Left cardiac atrium (tissue), 4 donors: ENCODE results near the gene MFSD6. TPM values are rescaled to one million over a fixed set of nuclear protein-coding genes. Genes with fewer than 3 reads are reported as not detected.

Source experiments
- ATAC-seq, 2 donors: fragments of 200-7000 bp; cut with Tn5 transposase; one replicate each; pipeline ENCODE4 v1.9.1; 2020; ENCODE audit warnings: mild to moderate bottlenecking in 2 of 2, moderate library complexity in 2 of 2
- DNase-seq: peaks from one replicate; pipeline ENCODE4 v3.0.0-alpha.2; 2020
- intact Hi-C, 2 donors: fragments of 100-400 bp; cut with DNase I; formaldehyde crosslinking; loops; one replicate each; pipeline versions ENCODE4 v1.14.1 to v1.15.1; 2022 to 2023
- total RNA-seq, 2 donors: library from RNA; stranded (reverse); fragmentation: NEBNext Ultra II Directional; extraction: Animal tissue kit (Norgen Biotek cat#: 25700); gene quantifications; one replicate each; pipeline ENCODE4 v1.2.1, GENCODE V29; 2021
- donor health status: DM: no; HTN: yes; CAD: no.
- donor health status: DM: no; HTN: yes; CAD: no; lungs with severe emphysema.
- donor health status: DM: yes; HTN: yes; CAD: no.
- donor health status: Dilated cardiomyopathy.

MFSD6 gene
- total RNA-seq, 2 donors from 2014 or later: 26.7 to 29.8 TPM

DNA sequence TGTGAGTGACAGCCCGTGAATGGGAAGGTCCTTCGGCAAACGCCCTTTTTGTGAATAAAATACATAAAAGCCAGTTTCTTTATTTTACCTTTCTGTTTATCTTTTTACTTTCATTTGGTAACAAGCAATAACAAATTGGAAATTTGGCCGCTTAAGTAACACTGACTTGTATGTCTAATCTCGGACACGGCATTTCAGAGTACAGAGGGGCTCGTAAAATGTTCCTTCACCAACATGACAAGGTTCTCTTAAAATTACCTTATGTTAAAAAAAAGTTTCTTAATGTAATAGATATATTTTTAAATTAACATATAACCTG is 126.9 kb downstream of the MFSD6 start:
- ATAC-seq: peak in 1 of 2 donors; percentile 0
- no peak for DNase-seq
- intact Hi-C loops: loop anchor here (5.0 to 10.0 kb wide), 3 partner anchors 90 to 117 kb away; partner anchors contain the start of gene NAB1 (in 1 of the 2)

DNA sequence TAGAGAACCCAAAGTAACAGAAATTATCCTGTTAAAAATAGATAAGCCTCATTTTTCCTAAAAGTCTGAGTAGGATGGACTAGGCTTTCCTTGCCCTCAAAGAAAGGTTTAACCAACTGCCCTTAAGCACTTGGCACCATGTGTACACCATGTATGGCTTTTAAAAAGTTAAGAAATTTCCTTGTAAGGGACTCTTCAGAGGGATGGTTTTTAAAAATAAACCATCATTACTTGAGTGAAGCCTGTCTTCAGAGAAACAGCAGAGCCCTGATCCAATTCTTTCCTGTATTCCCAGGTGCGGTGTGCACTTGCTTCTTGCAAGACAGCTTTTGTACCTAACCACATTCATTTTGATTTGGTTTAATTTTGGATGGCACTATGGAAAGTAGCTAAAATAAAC is 127.4 kb downstream of the MFSD6 start:
- intact Hi-C loops: loop anchor here (5.0 to 10.0 kb wide), 3 partner anchors 89 to 117 kb away; partner anchors contain the start of gene NAB1 (in 1 of the 2)
- no peak for ATAC-seq

DNA sequence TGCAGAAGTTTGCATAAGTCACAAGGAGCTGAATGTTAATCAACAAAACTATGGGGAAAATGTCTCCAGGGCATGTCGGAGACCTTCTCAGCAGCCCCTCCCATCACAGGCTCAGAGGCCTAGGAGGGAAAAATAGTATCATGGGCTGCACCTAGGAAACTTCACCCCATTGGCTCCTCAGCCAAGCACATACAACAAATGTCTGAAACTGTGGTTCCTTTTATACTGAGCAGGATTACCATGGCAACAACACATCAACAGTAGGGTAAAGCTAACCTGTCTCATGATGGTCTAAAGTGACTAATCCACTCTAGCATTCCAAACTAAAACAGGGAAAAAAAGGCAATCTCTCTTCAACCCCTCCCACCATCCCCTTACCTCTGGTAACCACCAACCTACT is 129.6 kb downstream of the MFSD6 start:
- intact Hi-C loops: loop anchor here (5.0 to 10.0 kb wide), 3 partner anchors 87 to 115 kb away; partner anchors contain the start of gene NAB1 (in 1 of the 2)
- ATAC-seq (no peak), DNase-seq (no peak)

More for the DNA sequence above, 127.4 kb downstream of the MFSD6 start:
- DNase-seq: no peak

DNA sequence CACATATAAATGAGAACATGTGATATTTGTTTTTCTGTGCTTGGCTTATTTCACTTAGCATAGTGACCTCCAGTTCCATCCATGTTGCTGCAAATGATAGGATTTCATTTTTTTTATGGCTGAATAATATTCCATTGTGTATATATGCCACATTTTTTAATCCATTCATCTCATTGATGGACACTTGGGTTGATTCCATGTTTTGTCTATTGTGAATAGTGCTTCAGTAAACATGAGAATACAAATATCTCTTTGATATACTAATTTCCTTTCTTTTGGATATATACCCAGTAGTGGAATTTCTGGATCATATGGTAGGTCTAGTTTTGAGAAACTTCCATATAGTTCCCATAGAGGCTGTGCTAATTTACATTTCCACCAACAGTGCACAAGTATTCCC is 130.0 kb downstream of the MFSD6 start:
- intact Hi-C loops: loop anchor here (5.0 to 10.0 kb wide), 3 partner anchors 87 to 114 kb away; partner anchors contain the start of gene NAB1 (in 1 of the 2)
- DNase-seq: no peak
- ATAC-seq: no peak

DNA sequence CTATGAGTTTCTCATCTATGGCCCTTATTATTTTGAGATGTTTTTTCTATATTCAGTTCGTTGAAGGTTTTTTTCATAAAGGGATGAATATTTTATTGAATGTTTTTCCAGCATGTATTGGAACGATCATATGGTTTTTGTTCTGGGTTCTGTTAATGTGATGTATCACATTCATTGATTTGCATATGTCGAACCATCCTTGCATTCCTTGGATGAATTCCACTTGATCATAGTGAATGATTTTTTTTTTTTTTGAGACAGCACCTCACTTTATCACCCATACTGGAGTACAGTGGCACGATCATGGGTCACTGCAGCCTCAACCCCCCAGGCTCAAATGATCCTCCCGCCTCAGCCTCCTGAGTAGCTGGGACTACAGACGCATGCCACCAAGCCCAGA is 131.9 kb downstream of the MFSD6 start:
- DNase-seq (no peak), ATAC-seq (no peak)
- intact Hi-C loops: no loop called here

DNA sequence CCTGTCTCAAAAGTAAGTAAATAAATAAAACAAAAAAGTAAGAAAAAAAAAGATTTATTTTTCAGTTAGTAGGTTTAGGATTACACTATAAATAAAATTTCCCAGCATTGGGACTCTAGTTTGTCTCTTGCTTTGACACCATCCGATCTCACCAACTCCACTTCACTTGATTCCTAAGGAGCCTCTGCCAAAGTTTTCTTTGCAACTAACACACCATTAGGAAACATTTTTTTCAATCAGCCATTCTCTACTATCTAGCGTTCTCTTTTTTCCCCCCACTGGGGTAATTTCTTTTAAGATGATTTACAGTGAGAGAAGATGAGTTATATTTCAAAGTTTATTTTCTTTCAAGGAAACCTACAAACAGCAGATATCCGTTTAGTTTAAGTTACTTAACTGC is 136.9 kb downstream of the MFSD6 start:
- DNase-seq (no peak), ATAC-seq (peak in 1 of 2 donors; percentile 59)
- intact Hi-C loops: no loop called here

DNA sequence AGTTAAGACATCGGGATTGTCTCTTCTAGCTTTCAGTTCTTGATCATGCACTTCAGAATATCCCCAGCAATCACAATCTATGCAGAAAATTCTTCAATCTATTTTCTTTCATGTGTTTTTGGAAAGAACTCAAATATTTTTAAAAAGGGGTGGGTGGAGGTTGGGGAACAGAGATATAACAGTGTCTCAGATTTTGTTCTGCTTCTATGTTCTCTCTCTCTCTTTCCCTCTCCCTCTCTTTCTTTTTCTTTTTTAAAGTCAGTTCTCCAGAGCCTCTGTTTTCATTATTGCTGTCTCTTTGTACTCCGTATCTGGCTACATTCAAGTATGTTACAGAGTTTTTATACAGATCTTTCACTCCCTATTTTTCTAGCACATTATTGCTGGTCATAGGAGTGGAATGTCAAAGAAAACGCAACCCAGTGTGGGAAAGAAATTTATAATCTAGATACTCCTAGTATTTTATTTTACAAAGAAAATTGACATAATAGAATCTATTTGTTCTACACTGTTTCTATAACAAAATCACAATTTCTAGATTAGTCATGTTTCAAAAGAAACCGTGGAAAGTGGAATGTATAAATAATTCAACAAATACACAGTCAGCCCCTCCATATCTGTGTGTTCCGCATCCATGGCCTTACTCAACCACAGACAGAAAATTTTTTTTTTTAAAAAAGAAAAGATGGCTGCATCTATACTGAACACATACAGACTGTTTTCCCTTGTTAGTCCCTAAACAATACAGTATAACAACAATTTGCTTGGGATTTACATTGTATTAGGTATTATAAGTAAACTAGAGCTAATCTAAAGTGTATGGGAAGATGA is 137.6 kb downstream of the MFSD6 start:
- no peak for DNase-seq
- intact Hi-C loops: no loop called here
- peak; percentile 34 to 59 for ATAC-seq

DNA sequence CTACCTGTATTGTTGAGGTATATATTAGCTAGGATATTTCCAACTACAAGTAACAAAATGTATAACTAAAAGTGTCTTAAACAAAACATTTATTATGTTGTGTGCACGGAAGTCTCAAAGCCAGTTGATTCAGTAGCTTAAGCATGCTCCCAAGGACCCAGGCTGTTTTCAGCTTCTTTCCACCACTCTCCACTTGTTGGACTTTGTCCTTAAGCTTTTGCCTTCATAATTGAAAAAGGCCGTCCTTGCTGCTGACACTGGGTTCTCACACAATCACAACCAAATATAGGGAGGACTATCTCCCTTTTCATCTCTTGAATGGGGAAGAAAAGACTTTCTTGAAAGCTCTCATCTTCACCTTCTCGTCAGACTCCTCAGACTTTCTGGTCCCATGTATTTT is 138.6 kb downstream of the MFSD6 start:
- ATAC-seq: no peak
- intact Hi-C loops: no loop called here

DNA sequence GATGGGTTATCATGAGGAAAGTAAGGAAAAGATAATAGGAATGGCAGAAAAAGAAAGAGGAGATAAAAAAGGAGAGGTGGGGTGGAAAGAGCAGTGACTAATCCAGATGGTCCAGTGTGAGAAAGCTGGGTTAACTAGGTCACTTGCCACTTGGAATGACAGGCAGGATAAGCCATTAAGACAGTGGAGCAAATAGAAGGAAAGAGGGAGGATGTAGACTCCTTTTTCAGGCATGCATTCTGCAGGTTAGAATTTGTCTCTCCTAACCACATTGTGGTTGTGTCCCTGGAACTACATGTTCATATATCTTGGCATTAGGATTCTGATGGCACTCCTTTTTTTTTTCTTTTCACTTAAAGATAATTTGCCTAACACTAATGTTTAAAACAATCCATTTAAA is 139.7 kb downstream of the MFSD6 start:
- intact Hi-C loops: no loop called here
- no peak for ATAC-seq
- DNase-seq: no peak

More for the DNA sequence above, 138.6 kb downstream of the MFSD6 start:
- no peak for DNase-seq

DNA sequence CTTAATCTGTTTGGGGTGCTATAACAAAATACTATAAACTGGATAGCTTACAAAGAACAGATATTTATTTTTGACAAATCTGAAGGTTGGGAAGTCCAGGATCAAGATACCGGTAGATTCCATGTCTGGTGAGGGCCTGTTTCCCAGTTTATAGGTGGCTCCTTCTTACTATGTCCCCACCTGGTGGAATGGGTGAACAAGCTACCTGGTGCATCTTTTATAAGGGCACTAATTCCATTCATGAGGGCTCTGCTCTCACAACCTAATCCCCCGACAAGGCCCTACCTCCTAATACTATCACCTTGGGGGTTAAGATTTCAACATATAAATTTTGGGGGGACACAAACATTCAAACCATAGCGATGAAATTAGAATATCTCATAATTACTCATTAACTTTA is 142.0 kb downstream of the MFSD6 start:
- ATAC-seq: no peak
- no peak for DNase-seq
- intact Hi-C loops: no loop called here

Other genes with a start within 250 kb of the MFSD6 start
- 10 to 100 TPM; 24.7 to 28.0 TPM for gene HIBCH, start 88.5 kb upstream of the MFSD6 start, total RNA-seq
- 10 to 100 TPM; 29.9 to 43.6 TPM for gene INPP1, start 64.8 kb upstream of the MFSD6 start, total RNA-seq
- 1 to 10 TPM; 4.5 to 5.0 TPM for gene NEMP2, start 126.4 kb downstream of the MFSD6 start, total RNA-seq
- gene NAB1, start 240.7 kb downstream of the MFSD6 start, total RNA-seq: 10 to 100 TPM; 38.5 to 39.7 TPM